ENCODE results near the gene MKNK2.

MKNK2 gene

DNA sequence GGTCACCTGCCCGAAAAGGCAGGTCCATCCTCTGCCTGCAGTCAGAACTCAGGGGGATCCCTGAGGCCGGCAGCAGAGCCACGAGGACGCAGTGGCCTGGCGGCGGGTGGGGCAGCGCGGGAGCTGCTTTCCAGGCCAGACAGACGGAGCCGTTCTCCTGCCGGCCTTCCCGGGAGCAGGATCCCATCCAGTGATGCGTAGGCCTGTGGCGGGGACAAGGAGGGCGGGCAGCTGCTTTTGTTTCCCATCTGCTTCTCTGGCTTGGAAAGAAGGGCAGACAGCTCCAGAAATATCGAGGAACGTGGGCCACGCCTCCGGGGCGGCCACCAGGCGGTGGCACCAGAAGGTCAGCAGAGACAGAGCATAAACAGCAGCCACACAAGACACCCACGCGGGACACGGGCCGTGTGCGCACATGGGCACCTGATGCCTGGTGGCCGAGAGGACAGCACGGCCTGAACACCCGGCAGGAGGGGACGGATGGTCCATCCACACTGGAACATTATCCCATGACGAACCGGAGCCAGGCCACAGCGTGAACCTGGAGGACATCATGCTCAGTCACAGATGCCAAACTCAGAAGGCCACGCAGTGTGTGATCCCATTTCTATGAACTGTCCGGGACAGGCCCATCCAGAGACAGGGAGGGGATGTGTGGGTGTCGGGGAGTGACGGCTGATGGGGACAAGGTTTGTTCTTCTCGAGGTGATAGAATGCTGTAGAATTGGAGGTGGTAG is 13.9 kb upstream of the MKNK2 start:
- TF ChIP-seq, protein P1, sequence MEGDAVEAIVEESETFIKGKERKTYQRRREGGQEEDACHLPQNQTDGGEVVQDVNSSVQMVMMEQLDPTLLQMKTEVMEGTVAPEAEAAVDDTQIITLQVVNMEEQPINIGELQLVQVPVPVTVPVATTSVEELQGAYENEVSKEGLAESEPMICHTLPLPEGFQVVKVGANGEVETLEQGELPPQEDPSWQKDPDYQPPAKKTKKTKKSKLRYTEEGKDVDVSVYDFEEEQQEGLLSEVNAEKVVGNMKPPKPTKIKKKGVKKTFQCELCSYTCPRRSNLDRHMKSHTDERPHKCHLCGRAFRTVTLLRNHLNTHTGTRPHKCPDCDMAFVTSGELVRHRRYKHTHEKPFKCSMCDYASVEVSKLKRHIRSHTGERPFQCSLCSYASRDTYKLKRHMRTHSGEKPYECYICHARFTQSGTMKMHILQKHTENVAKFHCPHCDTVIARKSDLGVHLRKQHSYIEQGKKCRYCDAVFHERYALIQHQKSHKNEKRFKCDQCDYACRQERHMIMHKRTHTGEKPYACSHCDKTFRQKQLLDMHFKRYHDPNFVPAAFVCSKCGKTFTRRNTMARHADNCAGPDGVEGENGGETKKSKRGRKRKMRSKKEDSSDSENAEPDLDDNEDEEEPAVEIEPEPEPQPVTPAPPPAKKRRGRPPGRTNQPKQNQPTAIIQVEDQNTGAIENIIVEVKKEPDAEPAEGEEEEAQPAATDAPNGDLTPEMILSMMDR (IDR thresholded peaks at IDR 0.05; ENCODE audit: low read depth, low read length), result peak; percentile 14
- no peak for DNase-seq (ENCODE audit: extremely low read depth, low read depth)

DNA sequence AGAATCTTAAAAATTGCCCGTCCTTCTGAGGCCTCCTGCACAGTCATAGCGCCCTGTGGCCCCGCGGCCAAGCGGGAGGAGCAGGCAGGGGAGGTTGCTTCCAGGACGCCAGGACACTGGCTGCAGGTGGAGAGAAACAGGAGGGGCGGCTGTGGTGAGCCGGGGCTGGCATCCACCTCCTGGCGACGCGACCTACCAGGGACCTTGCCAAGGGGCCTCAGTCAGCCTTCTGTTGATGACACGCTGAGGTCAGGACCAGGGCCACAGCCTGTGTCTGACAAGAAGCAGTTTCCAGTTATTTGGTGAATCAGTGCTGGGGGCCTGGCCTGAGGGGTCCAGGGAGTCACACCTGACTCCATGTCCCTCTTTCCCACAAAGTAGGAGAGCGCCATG is 13.3 kb upstream of the MKNK2 start:
- DNase-seq (ENCODE audit: extremely low read depth, low read depth), result no peak
- TF ChIP-seq, protein P1 (IDR thresholded peaks at IDR 0.05; ENCODE audit: low read depth, low read length), result no peak

DNA sequence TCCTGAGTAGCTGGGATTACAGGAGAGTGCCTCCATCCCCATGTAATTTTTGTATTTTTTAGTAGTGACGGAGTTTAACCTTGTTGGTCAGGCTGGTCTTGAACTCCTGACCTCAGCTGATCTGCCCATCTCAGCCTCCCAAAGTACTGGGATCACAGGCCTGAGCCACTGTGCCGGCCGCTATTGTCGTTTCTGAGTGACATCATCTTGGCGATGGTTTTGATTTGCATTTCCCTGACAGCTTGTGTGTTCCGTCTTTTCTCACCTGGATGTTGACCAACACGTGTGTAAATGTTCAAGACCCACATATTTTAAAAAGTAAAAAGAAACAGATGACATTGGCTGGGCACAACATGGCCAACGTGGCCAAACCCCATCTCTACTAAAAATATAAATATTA is 12.8 kb upstream of the MKNK2 start:
- TF ChIP-seq, protein P1 (IDR thresholded peaks at IDR 0.05; ENCODE audit: low read depth, low read length), result no peak
- DNase-seq (ENCODE audit: extremely low read depth, low read depth), result no peak

DNA sequence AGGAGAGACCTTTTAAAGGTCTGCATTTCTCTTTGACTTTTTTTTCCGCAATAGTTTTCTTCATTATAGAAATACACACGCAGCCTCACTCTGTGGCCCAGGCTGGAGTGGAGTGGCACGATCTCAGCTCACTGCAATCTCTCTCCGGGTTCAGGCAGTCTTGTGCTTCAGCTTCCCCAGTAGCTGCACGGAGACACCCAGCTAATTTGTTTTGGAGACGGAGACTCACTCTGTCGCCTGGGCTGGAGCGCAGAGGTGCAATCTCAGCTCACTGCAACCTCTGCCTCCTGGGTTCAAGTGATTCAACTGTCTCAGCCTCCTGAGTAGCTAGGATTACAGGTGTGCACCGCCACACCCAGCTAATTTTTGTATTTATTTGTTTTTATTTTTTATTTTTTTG is 11.7 kb upstream of the MKNK2 start:
- TF ChIP-seq, protein P1 (IDR thresholded peaks at IDR 0.05; ENCODE audit: low read depth, low read length), result no peak
- DNase-seq (ENCODE audit: extremely low read depth, low read depth), result no peak

DNA sequence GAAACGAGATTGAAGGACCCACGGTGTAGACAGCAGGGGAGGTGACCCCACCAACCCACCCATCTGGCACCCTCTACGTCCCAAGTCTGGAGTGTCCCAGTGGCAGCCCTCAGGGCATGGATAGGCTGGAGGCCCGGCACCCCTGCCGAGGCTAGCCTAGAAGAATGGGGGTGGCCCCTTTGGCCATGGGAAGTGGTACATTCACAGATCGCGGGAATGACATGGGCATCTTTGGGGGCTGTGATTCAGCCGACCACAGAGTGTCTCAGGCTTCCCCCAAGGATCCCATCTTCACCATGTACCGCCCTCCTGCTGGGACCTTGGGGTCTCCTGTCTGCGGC is 11.3 kb upstream of the MKNK2 start:
- no peak for DNase-seq (ENCODE audit: extremely low read depth, low read depth)

DNA sequence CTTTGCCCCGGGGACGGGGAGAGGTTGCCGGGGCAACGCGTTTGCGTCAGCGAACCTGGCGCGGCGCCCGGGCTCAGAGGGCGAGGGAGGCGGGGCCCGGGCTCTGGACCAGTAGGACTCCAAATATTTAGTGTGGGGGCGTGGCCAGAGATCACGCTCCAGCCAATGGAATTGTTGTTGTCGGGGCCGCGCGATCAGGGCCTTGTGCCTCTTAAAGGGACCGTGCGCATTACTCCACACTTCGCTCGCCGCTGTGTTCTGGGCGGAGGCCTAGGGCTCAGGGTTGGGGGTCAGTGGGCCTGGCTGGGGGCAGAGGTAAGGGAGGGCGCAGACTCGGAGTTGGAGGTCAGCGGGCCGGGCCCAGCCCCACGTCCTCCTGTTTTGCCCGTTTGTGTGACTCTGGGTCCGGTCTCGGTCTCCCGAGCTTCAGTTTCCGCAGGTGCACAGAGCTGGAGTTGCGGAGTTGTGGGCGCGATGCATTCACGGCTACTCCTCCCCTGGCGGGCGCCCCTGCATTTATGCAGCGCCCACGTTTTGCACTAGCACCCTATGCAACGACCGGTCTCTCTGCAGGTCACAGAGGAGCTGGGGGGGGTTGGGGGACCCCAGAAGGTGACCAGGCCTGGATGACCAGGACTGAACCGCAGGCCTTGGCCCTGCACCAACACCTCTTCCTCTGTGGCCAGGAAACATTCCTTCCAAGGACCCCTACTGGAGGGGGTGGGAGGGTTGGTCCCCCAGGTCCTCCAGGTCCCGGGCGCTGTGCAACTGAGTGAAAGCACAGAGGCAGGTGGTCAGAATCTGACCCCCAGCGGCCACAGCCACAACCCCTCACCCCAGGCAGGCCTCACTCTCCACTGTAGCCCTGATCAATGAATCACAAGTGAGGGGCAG is 10.7 kb upstream of the MKNK2 start:
- DNase-seq (ENCODE audit: extremely low read depth, low read depth), result peak; percentile 96
- TF ChIP-seq, protein P1 (IDR thresholded peaks at IDR 0.05; ENCODE audit: low read depth, low read length), result no peak

More for the DNA sequence above, 11.3 kb upstream of the MKNK2 start:
- TF ChIP-seq, protein P1 (IDR thresholded peaks at IDR 0.05; ENCODE audit: low read depth, low read length), result no peak

DNA sequence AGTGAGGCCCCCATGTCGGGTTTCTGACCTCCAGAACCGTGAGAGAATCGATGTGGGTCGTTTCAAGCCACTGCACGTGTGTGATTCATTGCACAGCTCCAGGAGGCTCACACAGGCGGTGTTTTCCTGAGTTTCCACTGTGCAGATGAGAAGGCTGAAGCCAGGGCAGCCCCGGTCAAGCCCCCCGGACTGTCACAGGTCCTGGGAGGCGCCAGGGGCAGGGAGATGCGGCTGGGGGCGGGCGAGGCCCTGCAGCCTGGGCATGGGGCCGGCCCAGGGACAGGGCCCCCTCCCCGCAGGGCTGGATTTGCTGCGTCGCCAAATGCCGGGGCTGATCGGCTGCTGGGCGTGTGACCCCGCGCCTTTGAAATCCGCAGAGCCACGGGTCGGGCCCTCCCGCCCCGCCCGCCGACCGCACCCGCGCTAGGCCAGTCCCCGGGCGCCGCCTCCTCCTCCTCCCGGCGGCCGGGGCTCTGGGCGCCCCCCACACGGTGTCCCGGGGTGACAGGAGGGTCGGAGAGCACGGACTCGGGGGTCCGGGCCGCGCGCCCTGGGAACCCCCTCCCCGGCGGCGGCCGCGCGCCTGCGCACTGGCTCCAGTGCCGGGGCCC is 9.9 kb upstream of the MKNK2 start:
- DNase-seq (ENCODE audit: extremely low read depth, low read depth), result peak; percentile 44
- TF ChIP-seq, protein P1 (IDR thresholded peaks at IDR 0.05; ENCODE audit: low read depth, low read length), result no peak
